A549 (cell line): ENCODE data around the gene PDE4C.

ENCODE experiments used
- CTCF ChIP-seq: fragments of >200 bp; sonication (Bioruptor Twin); formaldehyde crosslinking; IDR thresholded peaks from 3 replicates; pipeline ENCODE4 v1.5.1; 2016
- JUNB ChIP-seq: fragments of >200 bp; sonication (Bioruptor Twin); formaldehyde crosslinking; IDR thresholded peaks from 2 replicates; pipeline ENCODE4 v1.6.1; 2016
- MAFK ChIP-seq: fragments of 450-650 bp; IDR thresholded peaks from 2 replicates; pipeline ENCODE4 v1.6.1; 2014; ENCODE audit not compliant: partially characterized antibody

- no peak for TF ChIP-seq CTCF
- no peak for TF ChIP-seq MAFK
- TF ChIP-seq JUNB, result no peak
Measured at GRCh38 chr19:18264137-18264854, 38.1 kb upstream of the PDE4C start.
